Camera-type eye (tissue), 1 donor: ENCODE data around the gene KRTAP4-7. TPM values are rescaled to one million over a fixed set of nuclear protein-coding genes. Genes with fewer than 3 reads are reported as not detected.

ENCODE experiments used
- total RNA-seq: library from RNA; depleted of rRNA; stranded (reverse); fragments of >200 nt; gene quantifications from one replicate; pipeline ENCODE4 v1.2.3, GENCODE V29; 2014

The KRTAP4-7 gene
- total RNA-seq = not detected

DNA sequence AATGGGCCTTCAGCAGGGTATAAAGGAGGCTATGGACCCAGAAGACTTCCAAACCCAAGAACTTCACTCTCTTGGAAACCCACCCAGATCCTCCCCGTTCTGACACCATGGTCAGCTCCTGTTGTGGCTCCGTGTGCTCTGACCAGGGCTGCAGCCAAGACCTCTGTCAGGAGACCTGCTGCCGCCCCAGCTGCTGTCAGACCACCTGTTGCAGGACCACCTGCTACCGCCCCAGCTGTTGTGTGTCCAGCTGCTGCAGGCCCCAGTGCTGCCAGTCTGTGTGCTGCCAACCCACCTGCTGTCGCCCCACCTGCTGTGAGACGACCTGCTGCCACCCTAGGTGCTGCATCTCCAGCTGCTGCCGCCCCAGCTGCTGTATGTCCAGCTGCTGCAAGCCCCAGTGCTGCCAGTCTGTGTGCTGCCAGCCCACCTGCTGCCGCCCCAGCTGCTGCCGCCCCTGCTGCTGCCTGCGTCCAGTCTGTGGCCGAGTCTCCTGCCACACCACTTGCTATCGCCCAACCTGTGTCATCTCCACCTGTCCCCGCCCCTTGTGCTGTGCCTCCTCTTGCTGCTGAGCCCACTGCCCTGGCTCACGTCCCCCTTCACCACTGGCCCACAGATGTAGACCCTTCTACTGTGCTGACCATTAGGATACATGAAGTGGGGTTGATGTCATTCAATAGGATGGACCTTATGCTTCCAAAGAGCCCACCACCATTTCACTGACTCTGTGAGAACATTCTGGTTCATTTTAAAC is at the start of gene KRTAP4-7:
Gene KRTAP4-7 (plus strand): TSS at position 51 of the 757 bp plus-strand sequence. CDS start 57 bp downstream, at position 108.

DNA sequence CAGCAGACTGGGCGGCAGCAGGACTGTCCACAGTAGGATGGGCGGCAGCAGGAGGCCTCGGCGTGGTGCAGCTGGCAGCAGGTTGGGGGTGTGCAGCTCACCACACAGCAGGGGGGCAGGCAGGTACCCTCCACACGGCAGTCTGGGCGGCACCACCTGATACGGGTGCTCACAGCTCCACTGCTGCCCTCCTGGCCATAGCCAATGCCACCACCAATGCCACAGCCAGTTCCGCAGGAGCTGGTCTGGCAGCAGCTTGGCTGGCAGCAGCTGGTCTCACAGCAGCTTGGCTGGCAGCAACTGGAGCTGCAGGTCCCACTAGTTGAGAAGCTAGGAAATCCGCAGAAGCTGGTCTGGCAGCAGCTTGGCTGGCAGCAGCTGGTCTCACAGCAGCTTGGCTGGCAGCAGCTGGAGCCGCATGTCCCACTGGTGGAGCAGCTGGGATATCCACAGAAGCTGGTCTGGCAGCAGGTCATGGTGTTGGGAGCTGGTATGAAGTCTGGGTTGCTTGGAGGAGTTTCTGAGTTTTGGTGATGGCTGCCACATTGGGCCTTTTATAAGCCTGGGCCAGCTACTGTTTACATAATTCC is 49.5 kb upstream of the KRTAP4-7 start, which contains the start of gene KRTAP1-3:
Gene KRTAP1-3 (minus strand): TSS at position 529 of the 590 bp plus-strand sequence. CDS start 53 bp downstream, at position 476.

DNA sequence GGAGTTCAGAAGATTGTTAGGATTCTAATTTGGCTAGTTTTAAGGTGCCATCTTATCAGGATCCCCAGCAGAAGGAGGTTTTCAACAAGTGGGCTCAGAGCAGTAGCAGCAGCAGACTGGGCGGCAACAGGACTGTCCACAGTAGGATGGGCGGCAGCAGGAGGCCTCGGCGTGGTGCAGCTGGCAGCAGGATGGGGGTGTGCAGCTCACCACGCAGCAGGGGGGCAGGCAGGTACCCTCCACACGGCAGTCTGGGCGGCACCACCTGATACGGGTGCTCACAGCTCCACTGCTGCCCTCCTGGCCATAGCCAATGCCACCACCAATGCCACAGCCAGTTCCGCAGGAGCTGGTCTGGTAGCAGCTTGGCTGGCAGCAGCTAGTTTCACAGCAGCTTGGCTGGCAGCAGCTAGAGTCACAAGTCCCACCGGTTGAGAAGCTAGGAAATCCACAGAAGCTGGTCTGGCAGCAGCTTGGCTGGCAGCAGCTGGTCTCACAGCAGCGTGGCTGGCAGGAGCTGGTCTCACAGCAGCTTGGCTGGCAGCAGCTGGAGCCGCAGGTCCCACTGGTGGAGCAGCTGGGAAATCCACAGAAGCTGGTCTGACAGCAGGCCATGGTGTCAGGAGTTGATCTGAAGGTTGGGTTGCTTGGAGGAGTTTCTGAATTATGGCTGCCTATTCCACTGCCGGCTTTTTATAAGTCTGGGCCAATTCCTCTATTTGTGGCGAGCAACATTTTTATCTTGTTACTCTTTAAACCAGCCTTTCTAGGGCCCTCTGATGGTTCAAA is 43.0 kb upstream of the KRTAP4-7 start, which contains the start of gene KRTAP1-1:
Gene KRTAP1-1 (minus strand): TSS at position 668 of the 789 bp plus-strand sequence. CDS start 53 bp downstream, at position 615.

DNA sequence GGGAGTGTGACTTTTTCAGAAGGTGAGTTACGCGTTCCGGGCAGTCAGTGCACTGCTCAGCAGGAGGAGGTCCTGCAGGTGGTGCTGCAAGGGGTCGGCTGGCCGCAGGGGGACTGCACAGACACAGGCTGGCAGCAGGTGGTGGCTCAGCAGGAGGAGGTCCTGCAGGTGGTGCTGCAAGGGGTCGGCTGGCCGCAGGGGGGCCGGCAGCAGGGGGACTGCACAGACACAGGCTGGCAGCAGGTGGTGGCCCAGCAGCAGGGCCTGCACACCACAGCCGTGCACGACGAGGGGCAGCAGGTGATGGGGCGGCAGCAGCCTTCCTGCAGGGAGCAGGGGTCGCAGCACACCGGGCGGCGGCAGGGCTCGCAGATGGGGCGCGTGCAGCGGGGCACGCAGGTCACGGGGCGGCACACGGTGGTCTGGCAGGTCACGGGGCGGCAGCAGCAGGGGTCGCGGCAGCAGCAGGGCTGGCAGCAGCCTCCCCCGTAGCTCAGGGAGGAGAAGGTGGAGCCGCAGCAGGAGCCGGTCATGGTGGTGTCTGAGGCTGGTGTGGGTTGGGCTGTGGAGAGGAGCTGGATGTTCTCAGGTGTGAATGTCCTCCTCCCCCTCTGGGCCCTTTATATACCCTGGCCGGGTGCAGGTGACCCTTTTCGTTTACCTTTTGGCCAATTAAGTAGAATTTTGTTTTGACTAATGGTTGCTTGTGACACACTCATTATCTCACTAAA is 37.0 kb upstream of the KRTAP4-7 start, which contains the start of gene KRTAP2-1:
Gene KRTAP2-1 (minus strand): TSS at position 582 of the 731 bp plus-strand sequence. CDS start 49 bp downstream, at position 533.

DNA sequence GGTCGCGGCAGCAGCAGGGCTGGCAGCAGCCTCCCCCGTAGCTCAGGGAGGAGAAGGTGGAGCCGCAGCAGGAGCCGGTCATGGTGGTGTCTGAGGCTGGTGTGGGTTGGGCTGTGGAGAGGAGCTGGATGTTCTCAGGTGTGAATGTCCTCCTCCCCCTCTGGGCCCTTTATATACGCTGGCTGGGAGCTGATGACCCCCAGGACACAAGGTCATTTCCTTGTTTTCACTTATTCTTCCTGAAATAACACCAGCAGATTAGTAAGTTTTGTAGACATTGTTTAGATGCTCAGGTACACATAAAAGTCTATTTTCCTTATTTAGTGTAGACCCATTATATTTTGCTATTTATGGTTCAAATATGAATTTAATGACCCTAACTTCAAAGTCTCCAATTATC is 28.8 kb upstream of the KRTAP4-7 start, which contains the start of gene KRTAP2-2:
Gene KRTAP2-2 (minus strand): TSS at position 101 of the 400 bp plus-strand sequence. CDS start 19 bp downstream, at position 82.

DNA sequence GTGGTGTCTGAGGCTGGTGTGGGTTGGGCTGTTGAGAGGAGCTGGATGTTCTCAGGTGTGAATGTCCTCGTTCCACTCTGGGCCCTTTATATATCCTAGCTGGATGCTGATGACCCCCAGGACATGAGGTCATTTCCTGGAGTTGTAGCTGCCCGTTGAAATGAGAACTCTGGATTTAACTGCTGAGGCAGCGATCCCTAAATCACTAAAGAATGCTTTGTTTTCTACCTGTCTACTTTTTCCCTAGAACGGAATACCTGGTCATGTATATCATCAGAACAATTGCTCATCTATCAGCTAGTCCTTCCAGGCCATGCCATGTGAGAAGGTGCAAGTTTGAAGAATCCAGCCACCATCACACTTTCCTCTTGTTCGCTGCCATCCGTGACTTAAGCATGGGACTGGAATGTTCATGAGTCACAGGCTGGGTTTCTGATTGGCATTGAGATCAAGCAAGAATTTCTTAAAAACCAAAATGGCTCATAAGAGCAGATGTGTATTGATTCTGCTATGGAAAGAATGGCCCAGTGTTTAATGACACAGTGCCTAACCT is 23.8 kb upstream of the KRTAP4-7 start, which contains the start of gene KRTAP2-3:
Gene KRTAP2-3 (minus strand): TSS at position 63 of the 553 bp plus-strand sequence. CDS start 64 bp downstream, outside the sequence.

DNA sequence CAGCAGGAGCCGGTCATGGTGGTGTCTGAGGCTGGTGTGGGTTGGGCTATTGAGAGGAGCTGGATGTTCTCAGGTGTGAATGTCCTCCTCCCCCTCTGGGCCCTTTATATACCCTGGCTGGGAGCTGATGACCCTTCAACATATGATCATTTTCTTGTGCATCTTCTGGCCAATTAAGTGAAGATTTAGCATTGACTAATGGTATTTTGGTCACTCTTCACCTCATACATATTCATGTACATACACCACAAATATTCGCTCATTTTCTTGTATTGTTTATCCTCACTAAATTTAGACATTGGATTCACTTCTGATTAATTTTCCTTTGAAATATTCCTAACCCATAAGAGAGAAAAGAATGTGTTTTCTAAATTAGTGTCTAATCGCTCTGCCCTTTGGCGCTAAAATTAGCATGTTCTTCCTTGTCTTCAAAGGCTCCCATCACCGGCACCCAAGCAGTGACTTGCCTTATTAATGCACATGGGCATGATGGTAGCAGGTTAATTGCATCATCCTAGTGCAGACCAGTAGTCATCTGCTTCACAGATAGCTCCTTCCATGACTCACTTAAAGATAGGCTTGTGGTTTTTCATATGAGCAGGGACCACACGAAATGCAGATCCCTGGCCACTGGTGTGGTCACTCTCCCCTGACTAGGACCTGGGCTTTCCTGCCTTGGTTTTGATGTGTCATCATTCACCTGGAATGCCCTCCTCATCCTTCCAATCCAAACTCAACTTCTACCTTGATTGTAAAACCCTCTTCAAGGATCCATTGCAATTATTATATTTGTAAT is 17.9 kb upstream of the KRTAP4-7 start, which contains the start of gene KRTAP2-4:
Gene KRTAP2-4 (minus strand): TSS at position 51 of the 796 bp plus-strand sequence. CDS start 34 bp downstream, at position 17.

DNA sequence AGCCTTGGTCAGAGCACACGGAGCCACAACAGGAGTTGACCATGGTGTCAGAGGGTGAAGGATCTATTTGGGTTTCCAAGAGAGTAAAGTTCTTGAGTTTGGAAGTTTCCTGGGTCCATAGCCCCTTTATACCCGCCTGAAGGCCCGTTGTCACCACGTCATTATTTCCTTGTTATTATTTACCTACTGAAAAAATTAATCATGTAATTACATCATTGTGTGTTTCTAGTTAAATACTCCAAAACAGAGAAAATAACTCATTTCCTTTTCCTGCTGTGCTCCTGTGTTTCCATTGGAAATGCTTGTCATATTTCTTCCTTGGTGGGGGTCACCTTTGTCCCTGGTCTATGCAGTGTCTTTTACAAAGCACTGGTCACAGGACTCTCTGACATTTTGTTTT is 14.1 kb downstream of the KRTAP4-7 start, which contains the start of gene KRTAP4-8:
Gene KRTAP4-8 (minus strand): TSS at position 101 of the 400 bp plus-strand sequence. CDS start 58 bp downstream, at position 43.

DNA sequence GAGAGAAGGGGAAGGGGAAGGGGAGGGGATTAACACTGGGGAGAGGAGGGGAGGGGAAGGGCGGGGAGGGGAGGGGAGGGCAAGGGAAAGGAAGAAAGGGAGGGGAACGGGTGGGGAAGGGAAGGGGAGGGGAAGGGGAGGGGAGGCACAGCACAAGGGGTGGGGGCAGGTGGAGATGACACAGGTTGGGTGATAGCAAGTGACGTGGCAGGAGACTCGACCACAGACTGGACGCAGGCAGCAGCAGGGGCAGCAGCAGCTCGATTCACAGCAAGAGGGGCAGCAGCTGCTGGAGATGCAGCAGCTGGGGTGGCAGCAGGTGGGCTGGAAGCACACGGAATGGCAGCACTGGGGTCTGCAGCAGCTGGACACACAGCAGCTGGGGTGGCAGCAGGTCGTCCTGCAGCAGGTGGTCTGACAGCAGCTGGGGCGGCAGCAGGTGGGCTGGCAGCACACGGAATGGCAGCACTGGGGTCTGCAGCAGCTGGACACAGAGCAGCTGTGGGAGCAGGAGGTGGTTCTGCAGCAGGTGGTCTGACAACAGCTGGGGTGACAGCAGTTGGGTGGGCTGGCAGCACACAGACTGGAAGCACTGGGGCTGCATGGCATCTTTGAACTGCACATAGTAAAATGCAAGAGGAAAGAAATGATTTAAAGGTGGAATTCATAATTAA is 17.8 kb downstream of the KRTAP4-7 start, which contains the start of gene KRTAP4-16:
Gene KRTAP4-16 (minus strand): TSS at position 624 of the 674 bp plus-strand sequence. CDS start 0 bp downstream, at position 624.

DNA sequence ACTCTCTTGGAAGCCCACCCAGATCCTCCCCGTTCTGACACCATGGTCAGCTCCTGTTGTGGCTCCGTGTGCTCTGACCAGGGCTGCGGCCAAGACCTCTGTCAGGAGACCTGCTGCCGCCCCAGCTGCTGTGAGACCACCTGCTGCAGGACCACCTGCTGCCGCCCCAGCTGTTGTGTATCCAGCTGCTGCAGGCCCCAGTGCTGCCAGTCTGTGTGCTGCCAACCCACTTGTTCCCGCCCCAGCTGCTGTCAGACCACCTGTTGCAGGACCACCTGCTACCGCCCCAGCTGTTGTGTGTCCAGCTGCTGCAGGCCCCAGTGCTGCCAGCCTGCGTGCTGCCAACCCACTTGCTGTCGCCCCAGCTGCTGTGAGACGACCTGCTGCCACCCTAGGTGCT is 21.4 kb downstream of the KRTAP4-7 start, which contains the start of gene KRTAP4-9:
Gene KRTAP4-9 (plus strand): TSS at position 43 of the 400 bp plus-strand sequence. CDS start 0 bp downstream, at position 43.

DNA sequence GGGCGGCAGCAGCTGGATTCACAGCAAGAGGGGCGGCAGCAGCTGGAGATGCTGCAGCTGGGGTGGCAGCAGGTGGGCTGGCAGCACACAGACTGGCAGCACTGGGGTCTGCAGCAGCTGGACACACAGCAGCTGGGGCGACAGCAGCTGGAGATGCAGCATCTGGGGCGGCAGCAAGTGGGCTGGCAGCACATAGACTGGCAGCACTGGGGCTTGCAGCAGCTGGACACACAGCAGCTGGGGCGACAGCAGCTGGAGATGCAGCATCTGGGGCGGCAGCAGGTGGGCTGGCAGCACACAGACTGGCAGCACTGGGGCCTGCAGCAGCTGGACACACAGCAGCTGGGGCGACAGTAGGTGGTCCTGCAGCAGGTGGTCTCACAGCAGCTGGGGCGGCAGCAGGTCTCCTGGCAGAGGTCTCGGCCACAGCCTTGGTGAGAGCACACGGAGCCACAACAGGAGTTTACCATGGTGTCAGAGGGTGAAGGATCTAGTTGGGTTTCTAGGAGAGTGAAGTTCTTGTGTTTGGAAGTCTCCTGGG is 34.0 kb downstream of the KRTAP4-7 start, which contains the start of gene KRTAP4-11:
Gene KRTAP4-11 (minus strand): TSS at position 528 of the 541 bp plus-strand sequence. CDS start 58 bp downstream, at position 470.

DNA sequence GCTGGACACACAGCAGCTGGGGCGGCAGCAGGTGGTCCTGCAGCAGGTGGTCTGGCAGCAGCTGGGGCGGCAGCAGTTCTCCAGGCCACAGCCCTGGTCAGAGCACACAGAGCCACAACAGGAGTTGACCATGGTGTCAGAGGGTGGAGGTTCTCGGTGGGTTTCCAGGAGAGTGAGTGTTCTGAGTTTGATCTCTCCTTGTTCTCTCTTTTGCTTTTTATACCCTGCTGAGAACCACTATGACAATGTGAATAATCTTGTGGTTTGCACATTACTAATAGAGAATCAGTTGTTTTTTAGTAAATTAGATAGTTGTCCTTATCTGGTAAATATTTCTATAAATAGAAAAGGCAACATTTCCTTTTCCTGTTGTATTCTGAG is 40.0 kb downstream of the KRTAP4-7 start, which contains the start of gene KRTAP4-12:
Gene KRTAP4-12 (minus strand): TSS at position 192 of the 381 bp plus-strand sequence. CDS start 60 bp downstream, at position 132.

Other genes with a start within 250 kb of the KRTAP4-7 start
- 50.0 TPM for gene KRT12, start 216.9 kb upstream of the KRTAP4-7 start, total RNA-seq
- not detected for gene KRT20, start 198.9 kb upstream of the KRTAP4-7 start, total RNA-seq
- gene KRT23, start 146.5 kb upstream of the KRTAP4-7 start, total RNA-seq = 9.0 TPM
- gene KRT39, start 117.2 kb upstream of the KRTAP4-7 start, total RNA-seq = 0.44 TPM
- gene KRT40, start 99.8 kb upstream of the KRTAP4-7 start, total RNA-seq = 1.4 TPM
- not detected for gene KRTAP3-3, start 90.0 kb upstream of the KRTAP4-7 start, total RNA-seq
- not detected for gene KRTAP3-2, start 84.2 kb upstream of the KRTAP4-7 start, total RNA-seq
- not detected for gene KRTAP3-1, start 75.0 kb upstream of the KRTAP4-7 start, total RNA-seq
- not detected for gene KRTAP1-5, start 56.9 kb upstream of the KRTAP4-7 start, total RNA-seq
- not detected for gene KRTAP1-4, start 54.0 kb upstream of the KRTAP4-7 start, total RNA-seq
- gene KRTAP1-3, start 49.3 kb upstream of the KRTAP4-7 start, total RNA-seq = not detected
- gene KRTAP1-1, start 42.7 kb upstream of the KRTAP4-7 start, total RNA-seq = not detected
- gene KRTAP2-1, start 36.8 kb upstream of the KRTAP4-7 start, total RNA-seq = not detected
- not detected for gene KRTAP2-2, start 28.9 kb upstream of the KRTAP4-7 start, total RNA-seq
- not detected for gene KRTAP2-3, start 24.0 kb upstream of the KRTAP4-7 start, total RNA-seq
- gene KRTAP2-4, start 18.3 kb upstream of the KRTAP4-7 start, total RNA-seq = not detected
- gene KRTAP4-8, start 14.0 kb downstream of the KRTAP4-7 start, total RNA-seq = not detected
- gene KRTAP4-16, start 18.1 kb downstream of the KRTAP4-7 start, total RNA-seq = not detected
- gene KRTAP4-9, start 21.2 kb downstream of the KRTAP4-7 start, total RNA-seq = not detected
- gene KRTAP4-11, start 34.2 kb downstream of the KRTAP4-7 start, total RNA-seq = not detected
- not detected for gene KRTAP4-12, start 40.0 kb downstream of the KRTAP4-7 start, total RNA-seq
- not detected for gene KRTAP4-6, start 56.4 kb downstream of the KRTAP4-7 start, total RNA-seq
- gene KRTAP4-5, start 65.7 kb downstream of the KRTAP4-7 start, total RNA-seq = not detected
- gene KRTAP4-4, start 76.6 kb downstream of the KRTAP4-7 start, total RNA-seq = not detected
- gene KRTAP4-3, start 84.1 kb downstream of the KRTAP4-7 start, total RNA-seq = not detected
- not detected for gene KRTAP4-2, start 94.1 kb downstream of the KRTAP4-7 start, total RNA-seq
- not detected for gene KRTAP4-1, start 100.8 kb downstream of the KRTAP4-7 start, total RNA-seq
- not detected for gene KRTAP9-1, start 105.7 kb downstream of the KRTAP4-7 start, total RNA-seq
- not detected for gene KRTAP9-2, start 142.5 kb downstream of the KRTAP4-7 start, total RNA-seq
- not detected for gene KRTAP9-3, start 148.3 kb downstream of the KRTAP4-7 start, total RNA-seq
- gene KRTAP9-8, start 153.8 kb downstream of the KRTAP4-7 start, total RNA-seq = 0.44 TPM
- gene KRTAP9-4, start 165.5 kb downstream of the KRTAP4-7 start, total RNA-seq = not detected
- gene KRTAP9-9, start 171.2 kb downstream of the KRTAP4-7 start, total RNA-seq = not detected
- not detected for gene KRTAP9-6, start 181.2 kb downstream of the KRTAP4-7 start, total RNA-seq
- gene KRTAP9-7, start 191.5 kb downstream of the KRTAP4-7 start, total RNA-seq = not detected
- not detected for gene KRTAP29-1, start 218.7 kb downstream of the KRTAP4-7 start, total RNA-seq
- gene KRTAP16-1, start 225.2 kb downstream of the KRTAP4-7 start, total RNA-seq = not detected
- gene KRTAP17-1, start 231.6 kb downstream of the KRTAP4-7 start, total RNA-seq = not detected